GM19438 (cell line): ENCODE results near the gene GZMH.
"Not testable (repeated sequence)": the region's sequence is repeated elsewhere in the genome, so short reads cannot be mapped to it uniquely, and the experiment has no call there.

Experiments used
- ATAC-seq: cut with Tn5 transposase; IDR thresholded peaks from one replicate; pipeline ENCODE4 v1.9.1; 2021; ENCODE audit warnings: low read depth; ENCODE audit not compliant: unreplicated experiment

GZMH gene

DNA sequence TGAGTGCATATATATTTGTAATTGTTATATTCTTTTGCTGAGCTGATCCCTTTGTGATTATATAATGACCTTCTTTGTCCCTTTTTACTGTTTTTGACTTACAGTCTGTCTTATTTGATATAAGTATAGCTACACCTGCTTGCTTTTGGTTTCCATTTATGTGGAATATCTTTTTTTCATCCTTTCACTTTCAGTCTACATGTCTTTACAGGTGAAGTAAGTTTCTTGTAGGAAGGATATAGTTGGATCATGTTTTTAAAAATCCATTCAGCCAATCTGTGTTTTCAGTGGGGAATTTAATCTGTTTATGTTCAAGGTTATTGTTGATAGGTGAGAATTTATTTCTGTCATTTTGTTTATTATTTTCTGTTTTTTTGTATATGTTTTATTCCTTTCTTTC is 12.1 kb downstream of the GZMH start:
- ATAC-seq = no peak

DNA sequence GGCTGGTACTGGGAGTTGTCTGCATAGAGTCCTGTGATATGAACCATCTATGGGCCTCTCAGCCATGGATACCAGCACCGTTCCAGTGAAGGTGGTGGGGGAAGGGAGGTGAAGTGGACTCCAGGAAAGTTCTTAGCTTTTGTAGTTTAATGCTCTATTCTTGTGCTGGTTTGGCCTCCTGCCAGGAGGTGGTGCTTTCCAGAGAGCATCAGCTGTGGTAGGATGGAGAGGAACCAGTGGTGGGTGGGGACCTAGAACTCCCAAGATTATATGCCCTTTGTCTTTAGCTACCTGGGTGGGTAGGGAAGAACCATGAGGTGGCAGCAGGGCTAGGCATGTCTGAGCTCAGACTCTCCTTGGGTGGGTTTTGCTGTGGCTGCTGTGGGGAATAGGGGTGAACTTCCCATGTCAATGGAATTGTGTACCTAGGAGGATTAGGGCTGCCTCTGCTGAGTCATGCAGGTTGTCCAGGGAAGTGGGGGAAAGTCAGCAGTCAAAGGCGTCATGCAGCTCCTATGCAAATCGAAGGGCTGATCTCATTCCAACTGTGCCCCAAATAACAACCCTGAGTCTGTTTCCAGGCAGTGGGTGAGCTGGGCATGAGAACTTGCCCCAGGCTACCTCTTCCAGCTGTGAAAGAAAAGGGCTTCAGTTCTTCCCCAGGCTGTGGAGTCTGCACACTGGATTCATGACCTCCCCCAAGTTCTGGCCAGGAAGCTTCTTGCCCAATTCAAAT is 14.2 kb downstream of the GZMH start:
- ATAC-seq = no peak

DNA sequence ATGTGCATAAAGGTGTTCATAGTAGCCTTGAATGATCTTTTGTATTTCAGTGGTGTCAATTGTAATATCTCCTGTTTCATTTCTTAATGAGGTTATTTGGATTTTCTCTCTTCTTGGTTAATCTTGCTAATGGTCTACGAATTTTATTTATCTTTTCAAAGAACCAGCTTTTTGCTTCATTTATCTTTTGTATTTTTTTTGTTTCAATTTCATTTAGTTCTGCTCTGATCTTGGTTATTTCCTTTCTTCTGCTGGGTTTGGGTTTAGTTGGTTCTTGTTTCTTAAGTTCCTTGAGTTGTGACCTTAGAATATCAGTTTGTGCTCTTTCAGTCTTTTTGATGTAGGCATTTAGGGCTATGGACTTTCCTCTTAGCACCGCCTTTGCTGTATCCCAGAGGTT is 18.5 kb downstream of the GZMH start:
- ATAC-seq = not testable (repeated sequence)

DNA sequence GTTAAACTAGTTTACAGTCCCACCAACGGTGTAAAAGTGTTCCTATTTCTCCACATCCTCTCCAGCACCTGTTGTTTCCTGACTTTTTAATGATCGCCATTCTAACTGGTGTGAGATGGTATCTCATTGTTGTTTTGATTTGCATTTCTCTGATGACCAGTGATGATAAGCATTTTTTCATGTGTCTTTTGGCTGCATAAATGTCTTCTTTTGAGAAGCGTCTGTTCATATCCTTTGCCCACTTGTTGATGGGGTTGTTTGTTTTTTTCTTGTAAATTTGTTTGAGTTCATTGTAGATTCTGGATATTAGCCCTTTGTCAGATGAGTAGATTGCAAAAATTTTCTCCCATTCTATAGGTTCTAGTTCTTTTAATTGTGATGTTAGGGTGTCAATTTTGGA is 25.1 kb downstream of the GZMH start:
- not testable (repeated sequence) for ATAC-seq

DNA sequence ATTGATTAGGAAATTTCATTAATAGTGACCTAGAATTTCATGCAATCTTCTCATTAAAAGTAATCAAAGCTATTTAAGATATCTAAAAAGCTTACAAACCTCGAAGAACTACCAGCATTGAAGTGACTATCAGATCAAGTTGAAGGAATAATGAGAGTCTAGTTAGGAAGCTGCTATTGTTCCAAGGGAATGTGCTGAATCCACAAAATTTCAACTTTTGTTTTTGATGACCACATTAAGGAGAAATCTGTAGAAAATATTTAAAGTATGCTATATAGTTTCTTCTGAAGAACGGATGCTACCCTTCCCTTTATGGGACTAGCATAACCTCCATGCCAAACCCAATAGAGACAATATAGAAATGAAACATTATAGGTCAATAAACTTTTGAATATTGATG is 30.9 kb downstream of the GZMH start:
- no peak for ATAC-seq

DNA sequence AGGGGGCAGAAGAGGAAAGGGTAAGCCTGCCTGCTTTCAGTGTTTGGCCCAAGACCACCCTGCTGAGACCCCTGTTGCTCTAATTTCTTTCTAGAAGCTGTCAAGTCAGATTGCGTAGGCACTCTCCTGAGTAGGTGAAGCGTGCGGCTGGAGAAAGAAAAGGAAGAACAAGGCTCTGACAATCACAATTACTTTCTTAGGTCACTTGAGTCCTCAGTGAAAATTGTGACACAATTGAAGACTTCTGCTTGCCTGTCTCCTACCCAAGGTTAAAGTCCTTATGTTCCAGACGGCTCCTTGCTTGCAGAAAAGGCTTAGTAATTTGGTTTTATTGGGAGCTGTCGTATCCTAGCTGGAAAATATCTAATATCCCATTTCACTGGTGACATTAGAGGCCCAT is 32.7 kb downstream of the GZMH start:
- no peak for ATAC-seq

DNA sequence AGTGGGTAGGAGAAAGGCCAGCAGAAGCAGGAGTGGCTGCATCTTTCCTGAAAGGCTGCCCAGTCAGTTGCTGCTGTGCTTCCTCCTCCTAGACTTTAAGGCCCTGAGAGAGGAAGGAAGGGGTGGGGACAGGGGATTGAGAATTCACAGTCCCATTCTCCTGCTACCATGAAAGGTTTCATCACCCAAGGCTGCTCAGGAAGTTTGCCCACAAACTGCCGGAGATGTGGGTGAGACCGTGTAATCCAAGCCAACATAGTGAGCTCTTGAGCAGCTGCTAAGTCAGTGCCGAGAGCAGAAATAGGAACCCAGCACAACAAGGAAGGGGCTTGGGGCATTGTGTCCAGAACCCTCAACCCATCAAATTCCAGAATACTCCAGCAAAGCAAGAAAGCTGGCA is 33.3 kb downstream of the GZMH start, which contains the start of gene CTSG:
CTSG (minus strand) TSS at position 69 of the 400 bp plus-strand sequence; CDS start at position 42, 27 bp downstream.
- ATAC-seq = no peak

DNA sequence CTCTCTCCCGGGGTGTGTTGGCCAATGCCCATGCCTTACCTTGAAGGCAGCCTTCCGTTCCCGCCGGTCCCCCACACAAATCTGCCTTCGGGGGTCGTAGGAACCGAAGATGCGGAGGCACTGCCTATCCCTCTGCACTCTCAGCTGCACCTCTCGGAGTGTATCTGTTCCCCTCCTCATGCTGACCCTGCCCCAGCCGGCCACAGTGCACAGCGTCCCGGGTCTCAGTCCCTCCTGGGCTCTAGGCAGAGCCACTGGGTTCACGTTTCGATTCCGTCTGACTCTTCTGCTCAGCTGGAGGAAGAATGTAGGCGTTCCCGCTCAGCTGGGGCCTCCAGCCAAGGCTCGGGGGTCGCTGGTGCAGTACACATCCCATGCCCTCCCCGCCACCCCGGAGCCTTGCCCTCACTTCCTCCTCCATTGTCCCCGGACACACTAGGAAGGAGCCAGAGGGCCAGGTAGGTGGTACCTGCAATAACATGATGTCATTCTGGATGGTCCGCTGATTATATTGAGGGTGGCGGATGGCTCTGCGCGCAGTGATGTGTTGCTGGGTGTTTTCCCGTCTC is 35.2 kb downstream of the GZMH start:
- ATAC-seq = no peak

DNA sequence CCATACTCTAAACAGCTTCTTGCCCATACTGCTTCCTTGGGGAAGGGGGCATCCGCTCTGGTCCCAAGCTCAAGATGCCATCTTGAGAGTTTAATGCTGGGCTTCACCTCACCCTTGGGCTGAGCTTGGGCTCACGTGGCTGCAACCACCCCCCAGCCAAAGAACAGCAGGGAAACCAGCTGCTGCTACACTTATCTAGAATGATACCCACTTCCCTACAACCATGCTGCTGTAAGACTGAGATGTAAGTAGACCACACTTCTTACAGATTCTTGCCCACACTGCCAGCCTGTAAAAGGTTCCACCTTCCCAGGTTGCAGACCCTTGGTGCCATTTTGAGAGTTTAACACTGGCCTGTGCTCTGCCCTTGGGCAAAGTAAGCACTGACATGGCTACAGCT is 43.2 kb downstream of the GZMH start:
- ATAC-seq = no peak

DNA sequence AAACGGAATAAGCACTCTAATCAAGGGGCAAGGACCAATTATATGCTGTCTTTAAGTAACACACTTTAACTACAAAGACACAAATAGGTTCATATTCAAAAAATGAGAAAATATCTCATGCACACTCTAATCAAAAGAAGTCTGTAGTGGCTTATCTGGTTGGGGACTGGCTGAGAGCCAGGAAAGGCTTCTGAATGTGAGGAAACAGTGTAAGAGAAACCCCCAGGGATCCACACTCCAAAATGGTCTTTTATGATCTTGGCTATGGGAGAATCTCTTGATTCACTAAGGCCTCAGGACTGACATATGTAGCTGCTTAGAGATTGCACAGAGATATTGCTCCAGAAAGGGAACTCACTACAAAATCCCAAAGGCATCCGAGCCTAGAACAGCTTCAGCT is 43.7 kb downstream of the GZMH start:
- ATAC-seq = no peak

DNA sequence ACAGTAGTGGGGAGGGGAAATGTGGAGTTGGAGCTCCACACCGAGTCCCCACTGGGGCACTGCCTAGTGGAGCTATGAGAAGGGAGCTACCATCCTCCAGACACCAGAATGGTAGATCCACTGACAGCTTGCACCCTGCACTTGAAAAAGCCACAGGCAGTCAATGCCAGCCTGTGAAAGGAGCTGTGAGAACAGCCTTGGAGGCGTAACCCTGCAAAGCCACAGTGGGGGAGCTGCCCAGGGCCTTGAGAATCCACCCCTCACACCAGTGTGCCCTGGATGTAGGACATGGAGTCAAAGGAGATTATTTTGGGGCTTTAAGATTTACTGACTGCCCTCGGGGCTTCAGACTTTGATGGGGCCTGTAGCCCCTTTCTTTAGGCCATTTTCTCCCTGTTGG is 46.0 kb downstream of the GZMH start:
- no peak for ATAC-seq

DNA sequence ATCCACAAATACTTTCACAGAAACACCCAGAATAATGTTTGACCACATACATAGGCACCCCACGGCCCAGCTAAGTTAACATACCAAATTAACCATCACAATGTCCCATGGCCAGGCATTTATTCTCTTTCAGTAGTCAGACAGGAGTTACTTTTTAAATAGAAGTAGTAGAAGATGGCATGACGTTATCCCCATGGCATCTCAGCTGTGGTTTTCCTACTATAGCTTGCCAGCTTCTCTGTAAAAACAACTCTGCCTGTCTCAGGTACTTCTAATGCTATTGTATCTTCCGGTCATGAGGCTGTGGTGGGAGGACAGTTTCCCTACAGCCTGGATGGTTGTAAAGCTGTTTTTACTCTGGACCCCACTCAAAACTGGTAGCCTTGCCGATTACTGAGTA is 52.7 kb downstream of the GZMH start:
- ATAC-seq = no peak
